Measurements from ENCODE around the gene ONECUT1.

Gene ONECUT1

DNA sequence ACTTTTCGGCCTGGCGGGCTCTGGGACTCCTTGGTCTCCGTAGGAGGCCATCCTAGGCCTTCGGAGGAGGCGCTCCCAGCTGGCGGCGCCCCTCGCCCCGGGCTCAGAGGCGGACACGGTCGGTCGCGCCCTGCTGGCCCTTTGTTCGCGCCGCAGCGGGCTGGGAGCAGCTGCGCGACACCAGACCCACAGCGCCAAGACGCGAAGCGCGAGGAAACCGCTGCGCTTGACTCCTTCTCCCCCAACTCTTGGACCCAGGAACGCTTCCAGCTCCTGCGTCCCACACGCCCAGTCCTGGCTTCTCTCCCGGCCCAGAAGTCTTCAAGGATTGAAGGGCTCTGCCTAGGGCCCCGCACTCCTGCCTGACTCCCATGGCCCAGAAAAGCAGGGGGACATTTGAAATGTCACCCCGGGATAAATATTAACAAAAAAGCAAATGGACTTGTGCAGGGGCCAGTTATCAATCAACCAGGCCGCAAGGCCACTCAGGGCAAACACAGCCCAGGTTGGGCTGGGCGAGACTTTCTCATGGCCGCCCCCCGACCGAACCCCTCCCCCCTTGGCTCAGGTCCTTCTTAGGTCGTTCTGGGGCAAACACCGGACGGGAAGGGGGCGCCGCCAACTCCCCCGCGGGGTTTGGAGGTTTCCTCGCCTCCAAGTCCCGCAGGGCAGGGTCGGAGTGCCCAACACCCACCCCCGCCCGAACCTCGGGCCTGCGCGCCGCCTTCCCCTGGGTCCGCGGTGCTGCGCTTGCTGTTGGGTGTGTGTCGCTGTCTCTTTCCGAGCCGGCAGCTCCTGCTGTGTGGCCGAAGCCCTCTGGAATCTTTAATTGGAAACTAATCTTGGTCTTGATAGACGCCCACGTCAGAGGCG is 5.1 kb downstream of the ONECUT1 start:
- no peak for DNase-seq (ENCODE audit: low spot score)
- Histone ChIP-seq H3K27ac (no peak overlapping the region), H3K4me3 (peak overlapping the region; percentile 29)
- no peak for TF ChIP-seq CTCF (IDR thresholded peaks at IDR 0.05)

DNA sequence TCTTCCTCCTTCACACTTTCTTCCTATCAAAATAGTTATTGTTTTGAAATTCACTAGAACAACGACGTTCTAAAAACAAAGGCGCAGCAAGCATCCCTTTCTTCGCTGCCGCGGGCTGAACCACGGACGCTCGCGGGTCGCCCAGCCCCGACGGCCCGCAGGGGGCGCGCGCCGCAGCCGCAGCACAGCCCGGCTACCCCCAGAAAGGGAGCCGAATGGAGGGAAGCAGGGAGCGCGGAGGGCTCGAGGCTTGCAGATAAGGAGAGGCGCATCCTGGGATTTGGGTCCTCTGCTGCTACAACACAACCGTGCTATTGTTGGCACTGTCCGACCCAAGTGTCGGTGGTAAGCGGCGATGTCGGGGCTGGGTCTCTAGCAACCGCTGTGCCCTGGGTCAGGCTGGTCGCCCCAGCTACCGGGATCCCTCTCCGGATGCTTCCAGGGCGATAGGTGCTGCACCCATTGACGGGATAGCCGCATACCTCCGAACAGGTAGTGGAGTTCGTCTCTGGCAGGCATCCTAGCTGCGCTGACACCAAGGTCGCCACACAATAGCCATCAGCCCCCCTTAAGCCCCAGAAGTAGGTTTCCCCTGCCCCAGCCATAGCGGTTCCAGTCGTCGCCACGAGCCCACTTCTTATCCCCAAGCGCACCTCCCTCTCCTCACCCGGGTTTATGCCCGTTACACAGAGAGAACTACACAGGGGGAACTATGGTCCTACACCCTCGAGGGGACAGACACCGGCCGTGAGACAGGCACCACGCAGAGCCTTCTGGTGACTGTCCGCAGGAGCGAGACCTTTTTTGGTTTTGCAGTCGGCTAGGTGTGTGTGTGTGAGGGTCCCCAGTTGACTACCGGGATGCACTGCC is 6.0 kb downstream of the ONECUT1 start:
- DNase-seq (ENCODE audit: low spot score), result no peak
- H3K4me3 ChIP-seq, result peak overlapping the region; percentile 29
- no peak for TF ChIP-seq CTCF (IDR thresholded peaks at IDR 0.05)
- H3K27ac ChIP-seq, result no peak overlapping the region

DNA sequence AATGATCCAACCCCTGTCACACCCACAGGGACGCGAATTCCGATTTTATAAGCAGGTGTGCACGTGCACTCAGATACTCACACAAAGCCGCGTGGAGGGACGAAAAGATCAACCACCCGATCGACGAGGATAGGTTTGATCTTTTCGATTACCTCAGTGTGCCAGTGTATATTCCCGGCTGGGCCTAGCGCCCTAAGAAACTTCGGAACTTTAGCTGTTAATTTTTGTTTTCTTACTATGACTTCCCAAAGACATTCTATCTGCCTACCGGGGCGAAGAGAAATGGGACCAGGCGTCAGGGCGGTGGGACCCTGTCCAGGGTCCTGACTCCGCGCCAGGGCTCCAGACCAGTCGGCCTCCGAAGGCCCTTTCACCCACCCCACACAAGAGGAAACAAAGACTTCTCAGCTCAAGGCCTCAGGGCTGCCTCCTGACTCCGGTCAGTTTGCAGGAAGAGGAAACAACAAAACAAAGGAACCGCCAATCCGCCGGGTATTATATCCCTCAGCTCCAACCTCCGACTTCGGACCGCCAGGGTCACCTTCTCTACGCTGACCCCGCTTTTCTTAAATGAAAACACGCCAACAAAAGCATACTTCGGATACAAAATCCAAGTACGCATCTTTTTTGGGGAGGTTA is 6.8 kb downstream of the ONECUT1 start:
- no peak for DNase-seq (ENCODE audit: low spot score)
- H3K27ac ChIP-seq, result no peak overlapping the region
- peak overlapping the region; percentile 29 for H3K4me3 ChIP-seq
- TF ChIP-seq CTCF (IDR thresholded peaks at IDR 0.05), result no peak

DNA sequence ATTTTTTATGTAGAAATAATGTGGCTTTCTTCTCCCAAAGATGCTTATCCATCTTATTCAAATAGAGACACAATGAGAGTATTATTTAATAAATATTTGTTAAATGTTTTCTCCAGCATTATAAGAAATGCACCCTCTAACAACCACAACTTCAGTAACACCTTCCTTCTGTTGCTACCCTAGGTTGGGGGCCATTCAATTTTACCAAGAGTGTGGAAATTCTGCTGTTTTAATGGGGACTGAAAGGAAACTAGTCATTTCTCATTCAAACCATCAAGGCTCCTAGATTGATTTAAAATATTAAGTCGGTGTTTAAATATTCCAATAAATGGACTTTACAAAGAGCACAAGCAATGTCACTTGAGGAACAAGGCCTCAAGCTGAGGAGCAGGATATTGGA is 7.6 kb downstream of the ONECUT1 start:
- H3K4me3 ChIP-seq, result no peak overlapping the region
- no peak for DNase-seq (ENCODE audit: low spot score)
- no peak overlapping the region for H3K27ac ChIP-seq
- no peak for TF ChIP-seq CTCF (IDR thresholded peaks at IDR 0.05)

DNA sequence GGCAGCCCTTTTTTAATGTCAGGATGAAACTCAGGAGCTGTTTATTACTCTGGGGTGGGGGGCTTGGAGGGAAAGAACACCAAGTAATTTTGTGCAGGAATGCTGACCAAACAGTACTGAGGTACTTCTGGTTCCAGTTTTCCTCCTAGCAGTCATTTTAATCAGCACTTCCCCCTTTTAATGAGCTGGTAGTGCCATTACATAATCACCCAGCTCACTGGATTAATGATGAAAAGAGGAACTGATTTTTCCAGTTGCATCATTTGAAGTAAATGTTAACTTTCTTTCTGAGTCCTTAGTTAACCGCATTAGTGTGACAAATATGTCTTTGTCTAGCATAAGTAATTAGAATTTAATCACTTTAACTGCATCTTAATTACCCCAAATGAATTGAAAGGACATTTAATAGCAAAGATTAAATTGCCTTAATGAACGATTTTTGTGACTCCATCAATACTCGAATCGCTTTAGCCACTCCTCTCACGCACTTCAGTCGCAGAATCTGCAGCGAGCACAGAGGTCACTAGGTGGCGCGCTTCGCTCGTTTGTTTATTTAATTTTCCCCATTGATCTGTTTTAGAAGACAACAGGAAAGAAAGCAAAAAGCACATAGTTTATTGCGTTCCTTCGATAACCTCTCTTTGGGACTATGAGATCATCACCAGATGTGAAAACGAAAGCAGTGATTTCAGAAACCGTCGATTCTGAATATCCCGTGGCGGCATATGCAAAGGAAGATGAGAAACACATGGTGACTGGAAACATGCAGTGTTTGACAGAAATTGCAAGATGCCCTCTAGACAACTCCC is 9.8 kb downstream of the ONECUT1 start:
- Histone ChIP-seq H3K4me3 (peak overlapping the region; percentile 57), H3K27ac (no peak overlapping the region)
- peak; percentile 82 for TF ChIP-seq CTCF (IDR thresholded peaks at IDR 0.05)
- DNase-seq (ENCODE audit: low spot score), result no peak

DNA sequence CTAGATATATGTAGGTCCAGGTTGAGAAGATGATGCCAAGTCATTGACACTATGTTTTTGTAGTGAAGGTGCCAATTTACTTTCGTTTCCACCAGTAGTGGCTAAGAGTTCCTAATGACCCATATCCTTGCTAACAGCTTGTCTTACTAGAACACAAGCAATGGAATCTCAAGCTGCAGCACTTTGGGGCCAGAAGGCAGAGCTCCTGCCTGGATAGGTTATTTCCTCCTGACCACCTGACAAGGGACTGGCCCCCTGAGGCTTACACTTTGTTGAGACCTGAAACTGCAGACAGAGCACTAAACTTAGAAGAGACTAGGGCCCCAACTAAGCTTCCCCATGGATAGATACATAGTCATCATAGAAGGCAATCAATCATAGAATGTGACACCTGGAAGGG is 11.7 kb downstream of the ONECUT1 start:
- no peak for TF ChIP-seq CTCF (IDR thresholded peaks at IDR 0.05)
- no peak overlapping the region for H3K4me3 ChIP-seq
- H3K27ac ChIP-seq, result no peak overlapping the region
- no peak for DNase-seq (ENCODE audit: low spot score)

Data from coronary artery (tissue), 2 donors.